GM23248 (cell line): ENCODE results near the gene FILIP1L.

Source experiments
- EZH2 ChIP-seq: fragments of 200-600 bp; sonication (generic); IDR thresholded peaks from 2 replicates; pipeline ENCODE4 v1.6.1; 2018; ENCODE audit warnings: antibody characterized with exemption, mild to moderate bottlenecking; ENCODE audit not compliant: insufficient read depth, poor library complexity, severe bottlenecking
- EZH2phosphoT487 ChIP-seq: fragments of 200-600 bp; sonication (generic); IDR thresholded peaks from 2 replicates; pipeline ENCODE4 v1.6.1; 2018; ENCODE audit warnings: antibody characterized with exemption, moderate library complexity, mild to moderate bottlenecking, low read depth; ENCODE audit not compliant: insufficient read depth

DNA sequence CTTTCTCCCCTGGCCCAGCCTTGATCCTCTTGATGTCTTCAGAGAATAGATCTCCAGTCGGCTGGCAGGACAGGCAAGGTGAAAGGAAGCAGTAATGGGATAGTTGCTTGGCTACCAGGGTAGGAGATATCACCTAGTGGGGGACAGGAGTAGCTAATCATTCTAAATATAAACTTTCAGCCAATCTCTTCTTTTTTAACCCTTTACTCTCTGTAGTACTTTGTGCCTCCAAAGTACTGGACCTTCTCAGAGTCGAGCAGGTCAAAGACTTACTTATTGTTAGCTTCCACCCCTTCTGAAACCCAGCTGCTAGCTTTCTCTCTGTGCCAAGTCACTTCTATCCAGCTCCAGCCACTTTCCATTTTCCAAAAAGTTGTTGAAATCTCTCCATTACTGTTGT lies 43.4 kb upstream of the FILIP1L start:
- TF ChIP-seq EZH2 (no peak), EZH2phosphoT487 (no peak)
